ENCODE measurements around the gene YTHDF1. TPM values are rescaled to one million over a fixed set of nuclear protein-coding genes. Genes with fewer than 3 reads are reported as not detected.

YTHDF1 gene
- total and polyA plus RNA-seq, 2 donors (not counting 1 experiment from before 2014, with no cell fraction given): 16.3 to 25.9 TPM

GRCh38 chr20:63262836-63263235 is 46.9 kb upstream of the YTHDF1 start:
- no peak overlapping the region for H3K4me2 ChIP-seq (ENCODE audit: extremely low read depth, insufficient read depth, low read length)
- no peaks in the 10 kb centered on the region for H3K9me3 ChIP-seq (ENCODE audit: control insufficient read depth, insufficient read depth, low read depth, low read length)
- H3K9ac ChIP-seq (ENCODE audit: insufficient read depth, low read length): no peak overlapping the region
- H3K79me2 ChIP-seq (ENCODE audit: control insufficient read depth, insufficient read depth, low read length): no peaks in the 10 kb centered on the region
- H2AFZ ChIP-seq (ENCODE audit: low read length): no peak overlapping the region
- H3K4me1 ChIP-seq (ENCODE audit: control insufficient read depth, extremely low read depth, insufficient read depth, low read length): no peaks in the 10 kb centered on the region
- H3K27me3 ChIP-seq (ENCODE audit: control insufficient read depth, insufficient read depth, low read length): peaks cover 34% of the 10 kb centered on the region
- no peak overlapping the region for H3K27ac ChIP-seq (ENCODE audit: insufficient read depth, low read length)
- H4K20me1 ChIP-seq (ENCODE audit: control insufficient read depth, extremely low read depth, insufficient read depth, low read length): no peaks in the 10 kb centered on the region
- no peak for TF ChIP-seq CTCF (conservative IDR thresholded peaks at IDR 0.05 in 1 of 2, IDR thresholded peaks at IDR 0.05 in 1 of 2; ENCODE audit: low read depth in 1 of 2, low read length in 2 of 2)
- TF ChIP-seq EZH2 (IDR thresholded peaks at IDR 0.05; ENCODE audit: low read length, missing control alignments): no peak
- no peaks in the 10 kb centered on the region for H3K36me3 ChIP-seq (ENCODE audit: control insufficient read depth, insufficient read depth, low read length)
- no peak overlapping the region for H3K4me3 ChIP-seq (replicated peaks in 1 of 4; ENCODE audit: control extremely low read depth in 1 of 4, insufficient read depth in 1 of 4, low read depth in 3 of 4, low read length in 4 of 4)
- DNase-seq (ENCODE audit: low read depth in 2 of 2): no peak

GRCh38 chr20:63261795-63262528 is 46.0 kb upstream of the YTHDF1 start:
- H3K9me3 ChIP-seq (ENCODE audit: control insufficient read depth, insufficient read depth, low read depth, low read length): no peaks in the 10 kb centered on the region
- peaks cover 36% of the 10 kb centered on the region for H3K27me3 ChIP-seq (ENCODE audit: control insufficient read depth, insufficient read depth, low read length)
- H3K4me2 ChIP-seq (ENCODE audit: extremely low read depth, insufficient read depth, low read length): no peak overlapping the region
- no peaks in the 10 kb centered on the region for H3K4me1 ChIP-seq (ENCODE audit: control insufficient read depth, extremely low read depth, insufficient read depth, low read length)
- H2AFZ ChIP-seq (ENCODE audit: low read length): no peak overlapping the region
- no peaks in the 10 kb centered on the region for H3K79me2 ChIP-seq (ENCODE audit: control insufficient read depth, insufficient read depth, low read length)
- no peaks in the 10 kb centered on the region for H4K20me1 ChIP-seq (ENCODE audit: control insufficient read depth, extremely low read depth, insufficient read depth, low read length)
- no peak overlapping the region for H3K27ac ChIP-seq (ENCODE audit: insufficient read depth, low read length)
- no peak overlapping the region for H3K9ac ChIP-seq (ENCODE audit: insufficient read depth, low read length)
- no peak for TF ChIP-seq CTCF (conservative IDR thresholded peaks at IDR 0.05 in 1 of 2, IDR thresholded peaks at IDR 0.05 in 1 of 2; ENCODE audit: low read depth in 1 of 2, low read length in 2 of 2)
- peak; percentile 14 for TF ChIP-seq EZH2 (IDR thresholded peaks at IDR 0.05; ENCODE audit: low read length, missing control alignments)
- H3K36me3 ChIP-seq (ENCODE audit: control insufficient read depth, insufficient read depth, low read length): no peaks in the 10 kb centered on the region
- H3K4me3 ChIP-seq (replicated peaks in 1 of 4; ENCODE audit: control extremely low read depth in 1 of 4, insufficient read depth in 1 of 4, low read depth in 3 of 4, low read length in 4 of 4): no peak overlapping the region
- no peak for DNase-seq (ENCODE audit: low read depth in 2 of 2)

GRCh38 chr20:63261060-63261794 is 45.3 kb upstream of the YTHDF1 start:
- no peaks in the 10 kb centered on the region for H3K9me3 ChIP-seq (ENCODE audit: control insufficient read depth, insufficient read depth, low read depth, low read length)
- no peak overlapping the region for H3K4me3 ChIP-seq (replicated peaks in 1 of 4; ENCODE audit: control extremely low read depth in 1 of 4, insufficient read depth in 1 of 4, low read depth in 3 of 4, low read length in 4 of 4)
- H2AFZ ChIP-seq (ENCODE audit: low read length): no peak overlapping the region
- no peak for TF ChIP-seq CTCF (conservative IDR thresholded peaks at IDR 0.05 in 1 of 2, IDR thresholded peaks at IDR 0.05 in 1 of 2; ENCODE audit: low read depth in 1 of 2, low read length in 2 of 2)
- peak; percentile 17 for TF ChIP-seq EZH2 (IDR thresholded peaks at IDR 0.05; ENCODE audit: low read length, missing control alignments)
- peaks cover 40% of the 10 kb centered on the region for H3K27me3 ChIP-seq (ENCODE audit: control insufficient read depth, insufficient read depth, low read length)
- no peak overlapping the region for H3K4me2 ChIP-seq (ENCODE audit: extremely low read depth, insufficient read depth, low read length)
- H3K4me1 ChIP-seq (ENCODE audit: control insufficient read depth, extremely low read depth, insufficient read depth, low read length): no peaks in the 10 kb centered on the region
- no peak overlapping the region for H3K27ac ChIP-seq (ENCODE audit: insufficient read depth, low read length)
- DNase-seq (ENCODE audit: low read depth in 2 of 2): peak in 1 of 2 donors; percentile 17
- no peaks in the 10 kb centered on the region for H3K36me3 ChIP-seq (ENCODE audit: control insufficient read depth, insufficient read depth, low read length)
- H3K79me2 ChIP-seq (ENCODE audit: control insufficient read depth, insufficient read depth, low read length): no peaks in the 10 kb centered on the region
- H3K9ac ChIP-seq (ENCODE audit: insufficient read depth, low read length): no peak overlapping the region
- H4K20me1 ChIP-seq (ENCODE audit: control insufficient read depth, extremely low read depth, insufficient read depth, low read length): no peaks in the 10 kb centered on the region

Measured in fibroblast of lung (primary cell).